HepG2 (cell line): ENCODE measurements around the gene CAMK1G. TPM values are rescaled to one million over a fixed set of nuclear protein-coding genes. Genes with fewer than 3 reads are reported as not detected.

Experiments
- ATAC-seq: fragments of 200-7000 bp; cut with Tn5 transposase; 3 replicates; pipeline ENCODE4 v1.9.1; 2020; ENCODE audit warnings: mild to moderate bottlenecking, moderate library complexity
- BruUV-seq: library from RNA; stranded (reverse); fragments of 400-500 nt; replicated peaks from 2 replicates; lab custom pipeline; 2021; lab: Mats Ljungman, UMichigan
- CTCF ChIA-PET: fragments of 300-600 bp; formaldehyde crosslinking; extraction: SDS; loops from one replicate; lab custom pipeline; 2021; ENCODE audit warnings: low total read pairs, inconsistent platforms, low intra/inter-chr PET ratio; lab: Yijun Ruan, JAX
- POLR2A ChIA-PET: fragments of 350-600 bp; sonication (Branson Sonifier 250); formaldehyde crosslinking; loops from one replicate; lab custom pipeline; 2020; ENCODE audit warnings: antibody characterized with exemption, inconsistent platforms; lab: Yijun Ruan, JAX
- DNase-seq: peaks from one replicate; pipeline ENCODE4 v3.0.0-alpha.2; 2015; ENCODE audit warnings: low spot score
- FAIRE-seq: peaks from 3 replicates; lab custom pipeline; 2011; peaks lifted over from hg19 to GRCh38; lab: Jason Lieb, UNC
- H2AFZ ChIP-seq: one replicate; pipeline ENCODE4 v1.6.1; 2011; ENCODE audit warnings: low read length, inconsistent platforms
- H3K27ac ChIP-seq: fragments of 300-600 bp; 3 replicates; pipeline ENCODE4 v1.8.0; 2011; ENCODE audit warnings: mixed run types, mild to moderate bottlenecking, mixed read lengths, low read length, inconsistent platforms; ENCODE audit not compliant: insufficient read depth; ENCODE audit errors: extremely low read length
- H3K27me3 ChIP-seq, 2 experiments: fragments of 200-600 bp in 1 of 2; 2 replicates in 1 of 2; 3 replicates in 1 of 2; pipeline versions ENCODE4 v1.6.0 to v1.8.0; 2011; ENCODE audit warnings: low read length in 2 of 2, mild to moderate bottlenecking in 2 of 2, moderate library complexity in 2 of 2, inconsistent platforms in 1 of 2; ENCODE audit not compliant: insufficient read depth in 2 of 2, control insufficient read depth in 1 of 2
- H3K36me3 ChIP-seq, 2 experiments: fragments of 200-600 bp in 1 of 2; replicated peaks in 1 of 2; 2 replicates in 1 of 2; 3 replicates in 1 of 2; pipeline versions ENCODE4 v1.5.1 to v1.8.0; 2011; ENCODE audit warnings: low read length in 2 of 2, inconsistent platforms in 1 of 2; ENCODE audit not compliant: insufficient read depth in 2 of 2, control insufficient read depth in 1 of 2
- H3K4me1 ChIP-seq: 2 replicates; pipeline ENCODE4 v1.5.1; 2012; ENCODE audit warnings: low read length, inconsistent platforms; ENCODE audit not compliant: insufficient read depth
- H3K4me2 ChIP-seq: 2 replicates; pipeline ENCODE4 v1.6.0; 2011; ENCODE audit warnings: low read depth, low read length, inconsistent platforms
- H3K4me3 ChIP-seq, 3 experiments: fragments of 200-600 bp in 1 of 3; sonication (generic), shearing (Covaris generic) in 1 of 3; replicated peaks in 1 of 3; 2 replicates each; pipeline ENCODE4 v1.5.1; 2011 to 2016; ENCODE audit warnings: low read length in 3 of 3, inconsistent platforms in 2 of 3, low read depth in 2 of 3, mild to moderate bottlenecking in 2 of 3, control low read depth in 1 of 3, mixed read lengths in 1 of 3; ENCODE audit not compliant: insufficient read depth in 1 of 3
- H3K79me2 ChIP-seq: one replicate; pipeline ENCODE4 v1.6.1; 2011; ENCODE audit warnings: low read length, inconsistent platforms; ENCODE audit not compliant: insufficient read depth
- H3K9ac ChIP-seq: 2 replicates; pipeline ENCODE4 v1.6.0; 2011; ENCODE audit warnings: mild to moderate bottlenecking, low read depth, low read length, inconsistent platforms; ENCODE audit not compliant: insufficient read depth
- H3K9me3 ChIP-seq: 2 replicates; pipeline ENCODE4 v1.5.1; 2012; ENCODE audit warnings: mild to moderate bottlenecking, low read length
- H4K20me1 ChIP-seq: 2 replicates; pipeline ENCODE4 v1.6.0; 2011; ENCODE audit warnings: inconsistent platforms, mild to moderate bottlenecking, low read length, moderate library complexity; ENCODE audit not compliant: insufficient read depth
- FOSL1 ChIP-seq: sonication (generic); formaldehyde crosslinking; IDR thresholded peaks from 2 replicates; pipeline ENCODE4 v1.9.0; 2021; ENCODE audit warnings: missing genetic modification reagents, borderline replicate concordance
- NFE2L1 ChIP-seq: sonication (generic); formaldehyde crosslinking; IDR thresholded peaks from 2 replicates; pipeline ENCODE4 v1.4.0; 2020; ENCODE audit warnings: missing genetic modification reagents, mild to moderate bottlenecking, borderline replicate concordance
- NFKBIZ ChIP-seq: IDR thresholded peaks from 2 replicates; pipeline ENCODE4 v1.6.1; 2018; ENCODE audit warnings: missing genetic modification reagents, missing compliant biosample characterization
- PPARG ChIP-seq: conservative IDR thresholded peaks from 2 replicates; pipeline ENCODE4 v1.6.1; 2016; ENCODE audit warnings: missing biosample characterization, missing genetic modification reagents
- ZNF607 ChIP-seq: sonication (generic); formaldehyde crosslinking; IDR thresholded peaks from 2 replicates; pipeline ENCODE4 v1.5.1; 2020; ENCODE audit warnings: missing genetic modification reagents, mild to moderate bottlenecking, borderline replicate concordance
- ZNF619 ChIP-seq: sonication (generic); formaldehyde crosslinking; IDR thresholded peaks from 2 replicates; pipeline ENCODE4 v1.4.0; 2020; ENCODE audit warnings: mild to moderate bottlenecking, missing genetic modification reagents
- WGBS: methylation state at CpG from one replicate; pipeline ENCODE4 v1.1.6; 2017; ENCODE audit warnings: low lambda C conversion rate; 5-methylcytosine and 5-hydroxymethylcytosine counted together
- in situ Hi-C: cut with HindIII; loops from 2 replicates; pipeline ENCODE4 v1.10.0; 2017; ENCODE audit warnings: low pct_unique_long_range_greater_than_20kb; ENCODE audit not compliant: extremely low pct_ligation_motif_present
- intact Hi-C: fragments of 100-400 bp; cut with micrococcal nuclease; formaldehyde crosslinking; loops from one replicate; pipeline ENCODE4 v1.10.0; 2022; ENCODE audit not compliant: unreplicated experiment
- polyA plus RNA-seq, 8 experiments: library from polyadenylated mRNA; depleted of rRNA in 3 of 8; stranded (reverse) in 7 of 8; unstranded in 1 of 8; fragments of >200 nt; fragmentation: Illumina TruSeq in 4 of 8; extraction: Trizol in 4 of 8; gene quantifications; 2 replicates each; pipeline versions ENCODE4 v1.2.1 to v1.2.3, GENCODE V29; 2011 to 2016; ENCODE audit warnings: low read depth in 4 of 8, missing spikeins in 1 of 8, mixed read lengths in 1 of 8; ENCODE audit not compliant: insufficient read depth in 1 of 8
- total RNA-seq, 5 experiments: library from RNA; depleted of rRNA; stranded (reverse); fragments of >200 nt; fragmentation: Illumina TruSeq; extraction: Trizol; gene quantifications; 2 replicates each; pipeline ENCODE4 v1.2.3, GENCODE V29; 2016; ENCODE audit warnings: low read depth in 1 of 5

CAMK1G gene
- total and polyA plus RNA-seq, 2 of the 13 experiments (the other 11 are each of a cell fraction or from before 2014, with no cell fraction given) = not detected

- no peak for ATAC-seq
- CTCF ChIA-PET = no interaction called here
- H3K79me2 ChIP-seq = no peaks in the 10 kb centered on the region
- 27% methylated on average over 4 of the region's 4 CpGs for WGBS
- no peaks in the 10 kb centered on the region for H4K20me1 ChIP-seq
- intact Hi-C loops (no loop called here), in situ Hi-C loops (no loop called here)
- no peak overlapping the region for H2AFZ ChIP-seq
- H3K9ac ChIP-seq = no peak overlapping the region
- no peak overlapping the region for H3K4me2 ChIP-seq
- POLR2A ChIA-PET = no interaction called here
- FAIRE-seq = no peak
- no peak overlapping the region for H3K4me3 ChIP-seq
- no peaks in the 10 kb centered on the region for H3K36me3 ChIP-seq
- peaks cover 0 to 5% of the 10 kb centered on the region in 2 experiments; a peak in 1 of 5 replicates for H3K27me3 ChIP-seq
- TF ChIP-seq ZNF607 (CRISPR knock-in tag) (no peak), PPARG (CRISPR knock-in tag) (no peak), FOSL1 (CRISPR knock-in tag) (no peak), NFE2L1 (CRISPR knock-in tag) (no peak)
- BruUV-seq = no TSS peak
- no peak overlapping the region for H3K27ac ChIP-seq
- no peak for DNase-seq
- no peaks in the 10 kb centered on the region for H3K9me3 ChIP-seq
- no peaks in the 10 kb centered on the region for H3K4me1 ChIP-seq
Observed at GRCh38 chr1:209586221-209586740, 2.8 kb downstream of the CAMK1G start.

GRCh38 chr1:209587789-209588188, 4.3 kb downstream of the CAMK1G start:
- ATAC-seq = no peak
- no TSS peak for BruUV-seq
- H3K4me3 ChIP-seq = no peak overlapping the region
- H3K27me3 ChIP-seq = peaks cover 0 to 5% of the 10 kb centered on the region in 2 experiments; a peak in 1 of 5 replicates
- no peaks in the 10 kb centered on the region for H3K4me1 ChIP-seq
- H3K9ac ChIP-seq = no peak overlapping the region
- no peak overlapping the region for H3K4me2 ChIP-seq
- FAIRE-seq = no peak
- TF ChIP-seq NFKBIZ = no peak
- no peak for TF ChIP-seq ZNF619 (CRISPR knock-in tag)
- no peaks in the 10 kb centered on the region for H3K9me3 ChIP-seq
- no peaks in the 10 kb centered on the region for H3K79me2 ChIP-seq
- POLR2A ChIA-PET = no interaction called here
- CTCF ChIA-PET = no interaction called here
- no peaks in the 10 kb centered on the region for H3K36me3 ChIP-seq
- no peak overlapping the region for H2AFZ ChIP-seq
- no peaks in the 10 kb centered on the region for H4K20me1 ChIP-seq
- intact Hi-C loops = no loop called here
- no peak overlapping the region for H3K27ac ChIP-seq
- DNase-seq = no peak
- in situ Hi-C loops = no loop called here
- 0% methylated on average over 3 of the region's 3 CpGs for WGBS
